Measurements from ENCODE around the gene SLPI. TPM values are rescaled to one million over a fixed set of nuclear protein-coding genes. Genes with fewer than 3 reads are reported as not detected.

The SLPI gene, protein sequence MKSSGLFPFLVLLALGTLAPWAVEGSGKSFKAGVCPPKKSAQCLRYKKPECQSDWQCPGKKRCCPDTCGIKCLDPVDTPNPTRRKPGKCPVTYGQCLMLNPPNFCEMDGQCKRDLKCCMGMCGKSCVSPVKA
- total RNA-seq: 0.63 TPM

GRCh38 chr20:45254383-45255262 is at the start of gene SLPI:
SLPI (minus strand) TSS chr20:45254564; CDS start chr20:45254543, 21 bp downstream.
- Histone ChIP-seq H3K27me3 (ENCODE audit: insufficient read depth, low read length) (peaks cover 7% of the 10 kb centered on the region), H3K9me3 (ENCODE audit: low read depth, low read length) (no peaks in the 10 kb centered on the region), H3K4me1 (ENCODE audit: insufficient read depth, low read length) (peaks cover 30% of the 10 kb centered on the region), H3K4me3 (ENCODE audit: low read length) (no peak within 1 kb of the TSS)

- H3K4me1 ChIP-seq (ENCODE audit: insufficient read depth, low read length): no peaks in the 10 kb centered on the region
- H3K4me3 ChIP-seq (ENCODE audit: low read length): no peak overlapping the region
- H3K27me3 ChIP-seq (ENCODE audit: insufficient read depth, low read length): peaks cover 5% of the 10 kb centered on the region
- no peaks in the 10 kb centered on the region for H3K9me3 ChIP-seq (ENCODE audit: low read depth, low read length)
These were observed 49.5 kb upstream of the SLPI start for GRCh38 chr20:45303586-45304463.

GRCh38 chr20:45301824-45302271 is 47.5 kb upstream of the SLPI start:
- no peaks in the 10 kb centered on the region for H3K9me3 ChIP-seq (ENCODE audit: low read depth, low read length)
- no peaks in the 10 kb centered on the region for H3K4me1 ChIP-seq (ENCODE audit: insufficient read depth, low read length)
- H3K4me3 ChIP-seq (ENCODE audit: low read length): no peak overlapping the region
- peaks cover 5% of the 10 kb centered on the region for H3K27me3 ChIP-seq (ENCODE audit: insufficient read depth, low read length)

- H3K27me3 ChIP-seq (ENCODE audit: insufficient read depth, low read length): no peaks in the 10 kb centered on the region
- H3K4me3 ChIP-seq (ENCODE audit: low read length): no peak overlapping the region
- no peaks in the 10 kb centered on the region for H3K9me3 ChIP-seq (ENCODE audit: low read depth, low read length)
- H3K4me1 ChIP-seq (ENCODE audit: insufficient read depth, low read length): no peaks in the 10 kb centered on the region
These were observed 46.6 kb upstream of the SLPI start for GRCh38 chr20:45300961-45301360.

DNA sequence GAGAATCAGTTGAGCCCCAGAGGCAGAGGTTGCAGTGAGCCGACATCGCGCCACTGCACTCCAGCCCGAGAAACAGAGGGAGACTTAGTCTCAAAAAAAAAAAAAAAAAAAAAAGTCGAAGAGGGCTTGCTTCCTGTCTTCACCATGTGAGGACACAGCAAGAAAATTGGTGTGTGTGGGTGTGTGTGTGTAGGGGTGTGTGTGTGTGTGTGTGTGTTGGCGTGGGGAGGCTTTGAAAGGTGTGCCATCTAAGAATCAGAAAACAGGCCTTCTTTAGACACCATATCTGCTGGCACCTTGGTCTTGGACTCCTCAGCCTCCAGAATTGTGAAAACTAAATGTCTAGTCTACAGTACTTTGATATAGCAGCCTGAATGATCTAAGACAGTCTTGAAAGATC is 45.4 kb upstream of the SLPI start:
- no peak overlapping the region for H3K4me3 ChIP-seq (ENCODE audit: low read length)
- peaks cover under 1% of the 10 kb centered on the region for H3K27me3 ChIP-seq (ENCODE audit: insufficient read depth, low read length)
- no peaks in the 10 kb centered on the region for H3K9me3 ChIP-seq (ENCODE audit: low read depth, low read length)
- no peaks in the 10 kb centered on the region for H3K4me1 ChIP-seq (ENCODE audit: insufficient read depth, low read length)

GRCh38 chr20:45297786-45298497 is 43.6 kb upstream of the SLPI start:
- no peak overlapping the region for H3K4me3 ChIP-seq (ENCODE audit: low read length)
- H3K27me3 ChIP-seq (ENCODE audit: insufficient read depth, low read length): peaks cover 12% of the 10 kb centered on the region
- no peaks in the 10 kb centered on the region for H3K9me3 ChIP-seq (ENCODE audit: low read depth, low read length)
- H3K4me1 ChIP-seq (ENCODE audit: insufficient read depth, low read length): peaks cover 12% of the 10 kb centered on the region

- H3K9me3 ChIP-seq (ENCODE audit: low read depth, low read length): no peaks in the 10 kb centered on the region
- H3K4me3 ChIP-seq (ENCODE audit: low read length): no peak overlapping the region
- H3K27me3 ChIP-seq (ENCODE audit: insufficient read depth, low read length): peaks cover 18% of the 10 kb centered on the region
- peaks cover 19% of the 10 kb centered on the region for H3K4me1 ChIP-seq (ENCODE audit: insufficient read depth, low read length)
These were observed 40.3 kb upstream of the SLPI start for GRCh38 chr20:45294659-45295058.

DNA sequence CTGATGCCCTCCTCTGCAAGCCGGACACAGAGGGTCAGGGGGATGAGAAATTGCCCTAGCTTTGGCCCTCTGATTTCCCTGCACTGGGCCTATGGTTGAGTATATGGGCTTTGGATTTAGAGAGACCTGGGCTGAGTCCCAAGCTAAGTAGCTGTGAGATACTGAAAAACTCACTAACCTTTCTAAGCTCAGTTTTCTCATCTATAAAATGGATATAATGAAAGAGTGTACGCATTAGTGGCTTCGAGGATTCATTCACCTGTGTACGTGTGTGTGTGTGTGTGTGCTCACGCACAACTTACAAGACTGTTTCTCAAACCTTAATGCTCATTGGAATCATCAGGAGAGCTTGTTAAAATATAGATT is 39.6 kb upstream of the SLPI start:
- H3K9me3 ChIP-seq (ENCODE audit: low read depth, low read length): no peaks in the 10 kb centered on the region
- peaks cover 18% of the 10 kb centered on the region for H3K27me3 ChIP-seq (ENCODE audit: insufficient read depth, low read length)
- H3K4me3 ChIP-seq (ENCODE audit: low read length): no peak overlapping the region
- H3K4me1 ChIP-seq (ENCODE audit: insufficient read depth, low read length): peaks cover 19% of the 10 kb centered on the region

DNA sequence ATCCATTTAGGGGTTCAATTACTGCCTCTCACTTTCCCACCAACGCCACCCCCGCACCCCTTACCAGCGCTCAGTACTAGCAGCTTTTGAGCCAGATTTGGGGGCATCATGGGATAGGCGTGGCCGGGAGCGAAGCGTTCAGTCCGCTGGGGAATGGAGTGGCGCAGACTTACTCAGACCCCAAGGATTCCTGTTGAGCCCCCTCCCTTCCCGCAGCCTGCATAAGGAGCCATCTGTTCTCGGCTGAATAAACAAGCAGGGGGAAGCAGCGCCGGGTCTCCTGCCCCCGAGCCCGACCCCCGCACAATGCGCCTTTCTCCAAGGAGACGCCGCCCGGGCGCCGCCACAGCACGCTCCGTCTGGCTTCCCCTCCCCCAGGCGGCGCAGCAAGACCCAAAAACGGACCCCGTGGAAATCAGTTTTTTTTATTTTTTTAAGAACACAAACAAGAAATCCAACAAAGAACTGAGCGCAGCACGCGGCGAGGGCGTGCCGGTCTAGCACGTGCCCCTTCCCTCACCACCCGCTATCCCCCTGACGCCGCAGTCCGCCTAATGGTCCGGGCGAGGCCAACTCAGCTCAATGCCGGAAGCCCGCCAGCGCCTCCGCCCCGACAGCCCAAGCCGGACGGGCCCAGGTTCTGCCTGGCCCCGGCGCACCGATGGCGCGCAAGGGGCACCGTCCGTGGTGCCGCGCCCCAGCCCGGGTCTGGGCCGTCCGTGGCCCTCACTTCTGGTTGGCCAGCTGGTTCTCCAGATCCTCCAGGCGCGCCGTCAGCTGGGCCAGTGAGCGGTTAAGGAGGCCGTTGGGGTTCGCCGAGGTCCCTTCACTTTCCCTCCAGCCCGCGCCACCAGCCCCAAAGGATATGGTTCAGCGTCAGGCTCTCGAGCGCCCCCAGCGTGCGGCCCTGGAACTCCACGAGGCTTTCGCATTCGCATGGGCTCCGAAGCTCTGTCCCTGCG is 39.0 kb upstream of the SLPI start:
- Histone ChIP-seq H3K27me3 (ENCODE audit: insufficient read depth, low read length) (peaks cover 18% of the 10 kb centered on the region), H3K4me1 (ENCODE audit: insufficient read depth, low read length) (peaks cover 19% of the 10 kb centered on the region), H3K4me3 (ENCODE audit: low read length) (peak overlapping the region; percentile 32), H3K9me3 (ENCODE audit: low read depth, low read length) (no peaks in the 10 kb centered on the region)

DNA sequence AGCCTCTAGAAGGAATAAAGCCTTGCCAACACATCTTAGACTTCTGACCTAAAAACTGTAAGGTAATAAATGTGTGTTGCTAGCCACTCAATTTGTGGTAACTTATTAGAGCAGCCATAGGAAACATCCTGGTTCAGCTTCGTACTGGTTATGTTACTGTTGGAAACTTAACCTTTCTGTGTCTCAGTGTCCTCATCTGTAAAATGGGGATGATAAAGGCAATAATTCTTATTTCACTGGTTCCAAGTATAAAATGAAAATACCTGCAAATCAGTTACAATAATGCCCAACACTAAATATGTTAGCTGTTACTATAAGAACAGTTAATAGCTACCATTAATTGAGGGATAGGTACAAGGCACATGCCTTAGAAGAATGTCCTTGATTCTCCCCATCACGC is 38.0 kb upstream of the SLPI start:
- H3K4me3 ChIP-seq (ENCODE audit: low read length): no peak overlapping the region
- H3K4me1 ChIP-seq (ENCODE audit: insufficient read depth, low read length): peaks cover 19% of the 10 kb centered on the region
- H3K27me3 ChIP-seq (ENCODE audit: insufficient read depth, low read length): peaks cover 18% of the 10 kb centered on the region
- H3K9me3 ChIP-seq (ENCODE audit: low read depth, low read length): no peaks in the 10 kb centered on the region

DNA sequence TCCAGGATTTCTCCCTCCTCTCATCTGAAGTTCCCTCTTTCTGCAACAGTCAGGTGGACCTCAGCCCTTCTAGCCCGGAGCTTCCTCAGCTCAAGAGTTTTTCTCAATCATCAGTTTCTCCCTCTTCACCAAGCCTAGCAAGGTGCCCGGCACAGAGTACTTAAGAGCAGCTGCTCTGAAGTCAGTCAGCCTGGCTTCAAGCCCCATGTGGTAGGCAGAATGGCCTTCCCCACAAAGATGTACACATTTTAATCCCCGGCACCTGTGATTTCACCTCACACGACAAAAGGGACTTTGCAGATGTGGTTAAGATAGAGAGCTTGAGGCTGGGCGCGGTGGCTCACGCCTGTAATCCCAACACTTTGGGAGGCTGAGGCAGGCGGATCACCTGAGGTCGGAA is 37.2 kb upstream of the SLPI start:
- Histone ChIP-seq H3K9me3 (ENCODE audit: low read depth, low read length) (no peaks in the 10 kb centered on the region), H3K4me1 (ENCODE audit: insufficient read depth, low read length) (peaks cover 19% of the 10 kb centered on the region), H3K4me3 (ENCODE audit: low read length) (no peak overlapping the region), H3K27me3 (ENCODE audit: insufficient read depth, low read length) (peaks cover 18% of the 10 kb centered on the region)

DNA sequence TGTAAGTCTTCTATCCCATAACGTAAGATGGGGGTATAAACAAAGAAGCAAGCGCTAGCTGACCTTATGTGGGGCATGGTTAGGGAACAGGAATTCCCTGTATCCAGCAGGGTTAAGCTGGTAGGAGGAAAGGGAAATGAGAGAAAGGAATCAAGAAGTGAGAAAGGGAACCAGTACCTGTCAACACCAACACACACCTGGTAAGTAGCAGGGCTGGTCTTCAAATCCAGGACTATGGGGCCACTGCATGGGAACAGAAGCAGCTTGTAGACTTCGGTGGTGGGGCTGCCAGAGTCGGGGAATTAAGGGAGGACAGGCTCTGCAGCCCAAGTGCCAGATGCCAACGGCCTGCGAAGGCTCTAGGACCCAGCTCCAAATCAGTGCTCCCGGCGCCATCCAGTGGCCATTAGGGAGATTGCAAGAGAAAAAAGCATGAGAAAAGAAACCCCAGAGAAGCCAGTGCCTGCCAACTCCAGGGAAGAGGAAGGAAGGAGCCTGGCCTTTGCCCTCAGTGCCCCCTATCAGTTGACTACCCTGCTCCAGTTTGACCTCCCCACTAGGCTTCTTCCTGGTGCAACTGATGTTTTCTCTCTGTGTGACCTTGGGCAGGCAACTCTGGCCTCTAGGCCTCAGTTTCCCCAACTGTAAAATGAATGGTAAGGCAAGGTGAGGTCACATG is 36.5 kb upstream of the SLPI start:
- H3K9me3 ChIP-seq (ENCODE audit: low read depth, low read length): no peaks in the 10 kb centered on the region
- no peak overlapping the region for H3K4me3 ChIP-seq (ENCODE audit: low read length)
- peaks cover 18% of the 10 kb centered on the region for H3K27me3 ChIP-seq (ENCODE audit: insufficient read depth, low read length)
- H3K4me1 ChIP-seq (ENCODE audit: insufficient read depth, low read length): peaks cover 19% of the 10 kb centered on the region

GRCh38 chr20:45289942-45290676 is 35.7 kb upstream of the SLPI start:
- H3K27me3 ChIP-seq (ENCODE audit: insufficient read depth, low read length): peaks cover 18% of the 10 kb centered on the region

More at GRCh38 chr20:45289942-45290676, 35.7 kb upstream of the SLPI start:
- Histone ChIP-seq H3K9me3 (ENCODE audit: low read depth, low read length) (no peaks in the 10 kb centered on the region), H3K4me3 (ENCODE audit: low read length) (no peak overlapping the region), H3K4me1 (ENCODE audit: insufficient read depth, low read length) (peaks cover 19% of the 10 kb centered on the region)
